AG09309 (cell line): ENCODE measurements around the gene DYNC1LI2.

Experiments used
- DNase-seq: peaks from one replicate; pipeline ENCODE4 v3.0.0-alpha.2; 2010; ENCODE audit warnings: low read depth
- H3K4me3 ChIP-seq: 2 replicates; pipeline ENCODE4 v1.5.1; 2011; ENCODE audit warnings: mild to moderate bottlenecking, low read depth, low read length, moderate library complexity; ENCODE audit not compliant: control insufficient read depth
- CTCF ChIP-seq: IDR thresholded peaks from 2 replicates; pipeline ENCODE4 v1.5.1; 2011; ENCODE audit warnings: mild to moderate bottlenecking, low read depth, low read length, inconsistent platforms; ENCODE audit not compliant: insufficient read depth, control insufficient read depth; ENCODE audit errors: missing control alignments

DYNC1LI2 gene

GRCh38 chr16:66676599-66676998, 74.8 kb downstream of the DYNC1LI2 start:
- no peak overlapping the region for H3K4me3 ChIP-seq
- DNase-seq, result no peak
- TF ChIP-seq CTCF, result no peak

- no peak overlapping the region for H3K4me3 ChIP-seq
- TF ChIP-seq CTCF, result no peak
- DNase-seq, result no peak
Measured at GRCh38 chr16:66673691-66674090, 77.7 kb downstream of the DYNC1LI2 start.
